HuH-7 (cell line): ENCODE results near the gene SRPK1.

ENCODE experiments used
- DNase-seq: peaks from one replicate; pipeline ENCODE4 v3.0.0; 2011; ENCODE audit warnings: low spot score

Gene SRPK1

GRCh38 chr6:35898003-35898402 is 22.9 kb downstream of the SRPK1 start:
- DNase-seq: no peak

- no peak for DNase-seq
These were observed 23.4 kb downstream of the SRPK1 start for GRCh38 chr6:35897486-35897885.

GRCh38 chr6:35897036-35897435 is 23.9 kb downstream of the SRPK1 start:
- DNase-seq: no peak

- no peak for DNase-seq
These were observed 24.7 kb downstream of the SRPK1 start for GRCh38 chr6:35896228-35896627.

GRCh38 chr6:35895560-35895959 is 25.3 kb downstream of the SRPK1 start:
- no peak for DNase-seq

- DNase-seq: no peak
These were observed 26.1 kb downstream of the SRPK1 start for GRCh38 chr6:35894776-35895175.

GRCh38 chr6:35893246-35893645 is 27.7 kb downstream of the SRPK1 start:
- no peak for DNase-seq

GRCh38 chr6:35892482-35892881 is 28.4 kb downstream of the SRPK1 start:
- DNase-seq: no peak

GRCh38 chr6:35879151-35879550 is 41.7 kb downstream of the SRPK1 start:
- no peak for DNase-seq

GRCh38 chr6:35876902-35877301 is 44.0 kb downstream of the SRPK1 start:
- DNase-seq: no peak

GRCh38 chr6:35874730-35875129 is 46.2 kb downstream of the SRPK1 start:
- no peak for DNase-seq

GRCh38 chr6:35859367-35859766 is 61.5 kb downstream of the SRPK1 start:
- DNase-seq: no peak

GRCh38 chr6:35857853-35858252 is 63.0 kb downstream of the SRPK1 start:
- DNase-seq: no peak

GRCh38 chr6:35856250-35856649 is 64.6 kb downstream of the SRPK1 start:
- no peak for DNase-seq

- DNase-seq: no peak
These were observed 67.9 kb downstream of the SRPK1 start for GRCh38 chr6:35852994-35853393.

GRCh38 chr6:35850208-35850607 is 70.7 kb downstream of the SRPK1 start:
- no peak for DNase-seq

GRCh38 chr6:35844290-35844689 is 76.6 kb downstream of the SRPK1 start:
- no peak for DNase-seq

- DNase-seq: no peak
These were observed 78.5 kb downstream of the SRPK1 start for GRCh38 chr6:35842381-35842780.

- DNase-seq: no peak
These were observed 81.9 kb downstream of the SRPK1 start for GRCh38 chr6:35839019-35839418.

GRCh38 chr6:35833536-35833935 is 87.4 kb downstream of the SRPK1 start:
- DNase-seq: peak; percentile 14

GRCh38 chr6:35831257-35832007 is 89.5 kb downstream of the SRPK1 start:
- peak; percentile 13 for DNase-seq

- no peak for DNase-seq
These were observed 91.6 kb downstream of the SRPK1 start for GRCh38 chr6:35829306-35829705.

- no peak for DNase-seq
These were observed 96.2 kb downstream of the SRPK1 start for GRCh38 chr6:35824552-35825192.

- no peak for DNase-seq
These were observed 97.3 kb downstream of the SRPK1 start for GRCh38 chr6:35823601-35824000.
